OCI-LY1 (cell line): ENCODE data around the gene KCTD16.

Experiments
- H2AFZ ChIP-seq: fragments of 200-600 bp; sonication (generic), shearing (Covaris generic); 2 replicates; pipeline ENCODE4 v1.6.0; 2014; ENCODE audit warnings: antibody characterized with exemption, mild to moderate bottlenecking, low read length
- H3F3A ChIP-seq: fragments of 200-600 bp; sonication (generic), shearing (Covaris generic); 2 replicates; pipeline ENCODE4 v1.6.0; 2014; ENCODE audit warnings: mild to moderate bottlenecking, antibody characterized with exemption, low read length, moderate library complexity; ENCODE audit not compliant: insufficient read depth
- H3K27ac ChIP-seq: fragments of 200-600 bp; sonication (generic); 2 replicates; pipeline ENCODE4 v1.5.1; 2014; ENCODE audit warnings: low read length, mixed run types, mild to moderate bottlenecking, low read depth; ENCODE audit not compliant: poor library complexity, severe bottlenecking
- H3K27me3 ChIP-seq: fragments of 200-600 bp; sonication (generic); 2 replicates; pipeline ENCODE4 v1.6.0; 2014; ENCODE audit warnings: antibody characterized with exemption, mild to moderate bottlenecking, low read length, moderate library complexity; ENCODE audit not compliant: insufficient read depth
- H3K36me3 ChIP-seq: fragments of 200-600 bp; sonication (generic); 2 replicates; pipeline ENCODE4 v1.6.1; 2014; ENCODE audit warnings: mild to moderate bottlenecking, antibody characterized with exemption, low read length, moderate library complexity, mixed read lengths; ENCODE audit not compliant: insufficient read depth
- H3K4me1 ChIP-seq: fragments of 200-600 bp; sonication (generic); 2 replicates; pipeline ENCODE4 v1.5.1; 2014; ENCODE audit warnings: mild to moderate bottlenecking, low read length, moderate library complexity; ENCODE audit not compliant: insufficient read depth, severe bottlenecking
- H3K4me2 ChIP-seq: fragments of 200-600 bp; sonication (generic), shearing (Covaris generic); 2 replicates; pipeline ENCODE4 v1.6.1; 2014; ENCODE audit warnings: low read length
- H3K4me3 ChIP-seq: fragments of 200-600 bp; sonication (generic); 2 replicates; pipeline ENCODE4 v1.5.1; 2014; ENCODE audit warnings: low read length, low read depth, mild to moderate bottlenecking, mixed read lengths; ENCODE audit not compliant: poor library complexity, severe bottlenecking
- H3K79me2 ChIP-seq: fragments of 200-600 bp; shearing (Covaris generic); 2 replicates; pipeline ENCODE4 v1.6.1; 2016; ENCODE audit warnings: mixed run types, low read length, mixed read lengths; ENCODE audit not compliant: insufficient read depth
- H3K9ac ChIP-seq: fragments of 200-600 bp; sonication (generic), shearing (Covaris generic); 2 replicates; pipeline ENCODE4 v1.6.1; 2014; ENCODE audit warnings: mild to moderate bottlenecking, low read length, mixed read lengths
- H3K9me2 ChIP-seq: fragments of 200-600 bp; sonication (generic), shearing (Covaris generic); 2 replicates; pipeline ENCODE4 v1.6.1; 2014; ENCODE audit warnings: low read depth, mild to moderate bottlenecking, low read length, mixed read lengths
- H3K9me3 ChIP-seq: fragments of 200-600 bp; shearing (Covaris generic); 2 replicates; pipeline ENCODE4 v1.6.1; 2014; ENCODE audit warnings: low read length, mixed read lengths
- H4K20me1 ChIP-seq: fragments of 200-600 bp; sonication (generic), shearing (Covaris generic); 2 replicates; pipeline ENCODE4 v1.6.0; 2016; ENCODE audit warnings: mild to moderate bottlenecking, low read length; ENCODE audit not compliant: insufficient read depth
- EZH2 ChIP-seq: fragments of 200-600 bp; sonication (generic), shearing (Covaris generic); IDR thresholded peaks from 2 replicates; pipeline ENCODE4 v1.8.0; 2017; ENCODE audit warnings: borderline replicate concordance, mixed run types, mild to moderate bottlenecking, antibody characterized with exemption, low read length, moderate library complexity, mixed read lengths
- TF ChIP-seq, protein P1 (sequence below): fragments of 200-600 bp; sonication (generic), shearing (Covaris generic); IDR thresholded peaks from 2 replicates; pipeline ENCODE4 v1.5.1; 2017; ENCODE audit warnings: mild to moderate bottlenecking, antibody characterized with exemption, low read length, moderate library complexity, mixed read lengths

KCTD16 gene

DNA sequence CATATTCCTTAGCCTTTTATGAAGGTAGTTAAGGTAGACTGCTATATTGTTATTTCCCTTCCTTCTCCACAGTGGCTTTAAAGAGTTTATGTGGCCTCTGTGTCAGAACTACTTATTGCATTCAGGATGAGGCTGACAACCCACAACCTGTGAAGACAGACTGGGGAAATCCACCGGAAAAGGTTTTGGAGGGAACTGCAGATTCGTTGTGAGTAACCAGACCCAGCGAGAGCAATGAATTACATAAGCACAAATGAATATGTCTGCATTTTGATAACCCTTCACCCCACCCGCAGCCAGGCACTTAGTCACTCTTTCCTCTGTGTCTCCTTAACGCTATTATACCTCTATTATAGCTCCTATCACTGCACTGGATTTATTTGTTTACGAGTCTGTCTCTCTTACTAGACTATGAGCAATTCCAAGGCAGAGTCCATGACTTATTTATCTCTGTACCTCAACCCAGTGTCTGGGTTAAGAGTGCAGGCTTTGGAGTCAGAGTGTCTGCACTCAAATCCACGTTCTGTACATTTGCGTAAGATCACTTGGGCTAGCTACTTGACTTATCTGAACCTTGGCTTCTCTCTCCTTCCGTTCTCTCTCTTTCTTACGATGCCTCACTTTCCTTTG lies 19.2 kb downstream of the KCTD16 start:
- Histone ChIP-seq H3K79me2 (no peaks in the 10 kb centered on the region), H3K27me3 (no peaks in the 10 kb centered on the region), H4K20me1 (no peaks in the 10 kb centered on the region), H3K4me3 (peak overlapping the region; percentile 26), H3K9me3 (no peaks in the 10 kb centered on the region), H3K27ac (peak overlapping the region; percentile 95), H3K4me2 (peak overlapping the region; percentile 55), H2AFZ (peak overlapping the region; percentile 93), H3K9me2 (no peaks in the 10 kb centered on the region), H3K9ac (peak overlapping the region; percentile 37; the same call in 1 of the 2 replicates), H3F3A (0 out of 2 replicates have a peak, but pooled peaks cover 4% of the 10 kb centered on the region), H3K36me3 (no peaks in the 10 kb centered on the region), H3K4me1 (peaks cover 74% of the 10 kb centered on the region)
- TF ChIP-seq, protein P1, sequence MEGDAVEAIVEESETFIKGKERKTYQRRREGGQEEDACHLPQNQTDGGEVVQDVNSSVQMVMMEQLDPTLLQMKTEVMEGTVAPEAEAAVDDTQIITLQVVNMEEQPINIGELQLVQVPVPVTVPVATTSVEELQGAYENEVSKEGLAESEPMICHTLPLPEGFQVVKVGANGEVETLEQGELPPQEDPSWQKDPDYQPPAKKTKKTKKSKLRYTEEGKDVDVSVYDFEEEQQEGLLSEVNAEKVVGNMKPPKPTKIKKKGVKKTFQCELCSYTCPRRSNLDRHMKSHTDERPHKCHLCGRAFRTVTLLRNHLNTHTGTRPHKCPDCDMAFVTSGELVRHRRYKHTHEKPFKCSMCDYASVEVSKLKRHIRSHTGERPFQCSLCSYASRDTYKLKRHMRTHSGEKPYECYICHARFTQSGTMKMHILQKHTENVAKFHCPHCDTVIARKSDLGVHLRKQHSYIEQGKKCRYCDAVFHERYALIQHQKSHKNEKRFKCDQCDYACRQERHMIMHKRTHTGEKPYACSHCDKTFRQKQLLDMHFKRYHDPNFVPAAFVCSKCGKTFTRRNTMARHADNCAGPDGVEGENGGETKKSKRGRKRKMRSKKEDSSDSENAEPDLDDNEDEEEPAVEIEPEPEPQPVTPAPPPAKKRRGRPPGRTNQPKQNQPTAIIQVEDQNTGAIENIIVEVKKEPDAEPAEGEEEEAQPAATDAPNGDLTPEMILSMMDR, result no peak
- TF ChIP-seq EZH2, result no peak

DNA sequence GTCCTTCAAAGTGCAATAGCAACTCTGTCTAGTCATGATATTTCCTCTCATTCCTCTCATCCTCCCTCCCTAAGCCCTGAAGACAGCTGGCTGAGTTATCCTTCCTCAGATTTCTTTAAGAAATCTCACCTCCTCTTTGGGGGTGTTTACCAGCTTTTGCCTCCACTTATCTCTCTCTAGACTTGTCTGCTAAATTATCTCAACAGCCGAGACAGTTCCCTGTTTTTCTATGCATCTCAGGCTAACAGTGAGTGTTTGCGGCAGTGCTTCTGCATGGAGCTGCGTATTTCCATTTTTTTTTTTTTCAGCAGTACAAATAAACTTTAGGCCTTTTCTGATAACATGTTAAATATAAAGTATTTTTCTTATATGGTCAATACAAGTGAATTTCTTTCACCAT lies 20.9 kb downstream of the KCTD16 start:
- TF ChIP-seq, protein P1, result no peak
- TF ChIP-seq EZH2, result no peak
- H3K36me3 ChIP-seq, result no peaks in the 10 kb centered on the region
- no peaks in the 10 kb centered on the region for H3K9me2 ChIP-seq
- no peaks in the 10 kb centered on the region for H3K79me2 ChIP-seq
- peak overlapping the region; percentile 61 for H3K4me3 ChIP-seq
- peaks cover 58% of the 10 kb centered on the region for H3K4me1 ChIP-seq
- no peaks in the 10 kb centered on the region for H4K20me1 ChIP-seq
- H3K9ac ChIP-seq, result peak overlapping the region; percentile 69
- 0 out of 2 replicates have a peak, but pooled peaks cover 4% of the 10 kb centered on the region for H3F3A ChIP-seq
- H3K27ac ChIP-seq, result peak overlapping the region; percentile 95
- H2AFZ ChIP-seq, result peak overlapping the region; percentile 100
- peak overlapping the region; percentile 99 for H3K4me2 ChIP-seq
- no peaks in the 10 kb centered on the region for H3K9me3 ChIP-seq
- H3K27me3 ChIP-seq, result no peaks in the 10 kb centered on the region

DNA sequence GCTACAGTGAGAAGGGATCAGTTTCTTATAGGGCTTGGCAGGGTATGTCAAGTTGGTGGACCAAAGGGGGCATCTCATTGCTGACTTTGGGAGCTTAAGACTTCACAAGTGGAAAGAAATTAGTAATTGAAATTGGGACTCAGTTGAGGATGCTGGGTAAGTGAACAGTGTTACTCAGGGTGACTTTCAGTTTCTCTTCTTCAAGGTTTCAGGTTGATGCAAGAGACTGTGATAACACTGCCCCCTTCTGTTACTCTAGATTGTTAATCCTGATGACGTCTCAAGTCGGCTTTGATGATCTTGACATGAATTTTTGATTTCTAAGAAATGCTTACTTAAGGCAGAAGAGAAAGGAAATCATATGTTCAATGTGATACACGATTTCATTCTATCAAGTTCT lies 21.3 kb downstream of the KCTD16 start:
- 0 out of 2 replicates have a peak, but pooled peaks cover 4% of the 10 kb centered on the region for H3F3A ChIP-seq
- H3K4me1 ChIP-seq, result peaks cover 54% of the 10 kb centered on the region
- peak overlapping the region; percentile 99 for H3K4me2 ChIP-seq
- H3K27ac ChIP-seq, result peak overlapping the region; percentile 95
- peak overlapping the region; percentile 69 for H3K9ac ChIP-seq
- no peaks in the 10 kb centered on the region for H3K27me3 ChIP-seq
- H4K20me1 ChIP-seq, result no peaks in the 10 kb centered on the region
- peak overlapping the region; percentile 61 for H3K4me3 ChIP-seq
- H3K9me3 ChIP-seq, result no peaks in the 10 kb centered on the region
- H2AFZ ChIP-seq, result peak overlapping the region; percentile 100
- no peaks in the 10 kb centered on the region for H3K36me3 ChIP-seq
- no peak for TF ChIP-seq EZH2
- TF ChIP-seq, protein P1, result peak; percentile 78
- H3K79me2 ChIP-seq, result no peaks in the 10 kb centered on the region
- H3K9me2 ChIP-seq, result no peaks in the 10 kb centered on the region
